Activated CD8-positive, alpha-beta memory T cell treated with anti-CD3 and anti-CD28 coated beads, Interleukin-2, amount 50 U/mL, for 24 hours (primary cell): ENCODE results near the gene COL19A1.

Experiments
- DNase-seq: peaks from one replicate; pipeline ENCODE4 v3.0.0-alpha.2; 2020; ENCODE audit errors: extremely low read depth

Gene COL19A1

DNA sequence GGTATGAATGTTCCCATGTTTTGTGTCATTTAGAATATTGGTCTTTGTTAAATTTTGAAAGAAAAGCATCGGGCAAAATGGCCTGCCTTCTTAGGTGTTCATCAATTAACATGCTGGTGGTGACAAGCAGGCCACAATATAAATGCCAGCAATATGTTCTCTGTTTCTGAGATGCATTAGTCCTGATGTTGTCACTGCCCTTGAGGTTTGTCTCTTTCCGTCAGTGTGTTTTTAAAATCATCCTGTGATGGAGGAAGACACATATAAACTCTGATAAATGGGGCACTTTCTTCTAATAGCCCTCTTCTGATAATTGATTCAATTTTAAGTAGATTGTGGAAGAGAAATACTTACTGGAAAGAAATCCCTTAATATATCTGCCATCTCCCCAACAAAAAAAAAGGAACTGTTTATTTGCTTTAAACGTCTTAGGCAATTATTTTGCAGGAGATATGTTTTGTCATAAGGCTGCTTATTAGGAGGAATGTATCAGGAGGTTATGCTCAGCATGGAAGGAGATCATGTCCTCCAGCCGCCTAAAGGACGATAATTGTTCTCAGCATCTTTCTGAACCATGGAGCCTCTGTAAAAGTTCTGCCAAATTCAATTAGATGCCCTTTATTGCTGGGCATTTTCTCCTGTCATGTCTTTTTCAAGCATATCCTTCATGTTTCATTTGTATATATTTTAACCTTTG lies 302.5 kb downstream of the COL19A1 start:
- no peak for DNase-seq

DNA sequence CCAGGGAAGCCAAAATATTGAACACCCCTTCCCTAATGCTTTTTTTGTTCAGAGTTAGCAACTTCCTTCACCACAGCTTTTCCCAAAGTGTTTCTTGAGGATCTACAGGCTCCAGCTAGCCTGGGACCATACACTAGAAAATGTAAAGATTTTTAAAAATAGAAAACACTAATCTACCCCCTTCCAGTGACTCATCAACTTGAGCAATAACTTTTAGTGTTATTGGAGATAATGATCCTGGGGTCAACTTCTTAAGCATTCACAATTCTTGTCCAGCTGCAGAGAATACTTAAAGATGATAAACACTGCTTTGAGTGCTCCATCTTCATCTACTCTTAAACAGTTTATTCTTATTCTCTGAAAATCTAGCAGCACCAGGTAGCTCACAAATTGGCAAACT lies 304.9 kb downstream of the COL19A1 start:
- DNase-seq = no peak

DNA sequence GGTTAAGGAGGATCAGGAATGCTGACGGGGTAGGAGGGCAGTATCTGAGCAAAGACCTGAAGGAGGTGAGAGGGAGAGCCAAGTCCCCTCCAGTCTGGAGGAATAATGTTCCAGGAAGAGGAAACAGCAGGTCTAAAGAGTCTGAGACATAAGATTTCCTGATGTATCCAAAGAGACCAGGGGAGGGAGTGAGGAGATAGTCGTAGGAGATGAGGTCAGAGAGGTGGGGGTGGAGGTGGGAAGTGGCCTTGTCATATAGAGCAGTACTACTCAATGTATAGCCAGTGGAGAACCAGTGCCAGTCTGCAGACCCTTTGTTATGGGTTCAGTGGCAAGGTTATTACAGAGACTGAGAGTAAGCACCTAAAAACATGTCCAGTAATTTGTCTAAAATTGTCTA lies 305.9 kb downstream of the COL19A1 start:
- no peak for DNase-seq

- DNase-seq = no peak
Observed at GRCh38 chr6:70175770-70176169, 309.4 kb downstream of the COL19A1 start.

DNA sequence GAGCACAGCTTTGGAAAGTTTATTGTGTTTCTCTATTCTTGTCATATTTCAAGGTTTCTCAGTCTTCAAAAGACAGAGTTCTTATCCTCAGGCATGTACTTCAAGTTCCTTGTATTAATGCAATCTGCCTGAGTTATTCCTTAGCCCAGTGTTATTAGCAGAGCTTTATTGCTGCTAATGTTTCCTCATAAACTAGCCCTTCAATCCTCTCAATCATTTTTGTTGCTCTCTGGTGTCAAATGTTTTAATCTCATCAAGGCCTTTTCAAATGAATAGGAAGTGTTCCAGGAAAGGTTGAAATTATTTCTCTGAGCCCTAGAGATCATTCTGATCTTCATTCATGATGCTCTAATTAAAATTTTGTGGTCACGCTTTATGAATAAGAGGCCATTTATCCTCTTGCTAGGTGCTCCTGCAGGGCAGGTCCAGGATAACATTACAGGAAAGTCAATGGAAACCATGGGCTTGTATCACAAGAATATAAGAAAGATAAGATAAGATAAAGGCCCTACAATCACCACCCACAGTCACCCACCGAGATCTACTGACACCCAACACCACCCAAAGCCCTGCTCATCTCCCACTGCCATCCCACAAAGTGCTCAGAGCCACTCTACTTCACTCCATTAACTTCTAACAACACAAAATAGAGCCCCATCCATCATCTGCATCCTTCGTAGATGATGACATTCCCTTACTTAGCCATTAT lies 310.6 kb downstream of the COL19A1 start:
- DNase-seq = no peak

DNA sequence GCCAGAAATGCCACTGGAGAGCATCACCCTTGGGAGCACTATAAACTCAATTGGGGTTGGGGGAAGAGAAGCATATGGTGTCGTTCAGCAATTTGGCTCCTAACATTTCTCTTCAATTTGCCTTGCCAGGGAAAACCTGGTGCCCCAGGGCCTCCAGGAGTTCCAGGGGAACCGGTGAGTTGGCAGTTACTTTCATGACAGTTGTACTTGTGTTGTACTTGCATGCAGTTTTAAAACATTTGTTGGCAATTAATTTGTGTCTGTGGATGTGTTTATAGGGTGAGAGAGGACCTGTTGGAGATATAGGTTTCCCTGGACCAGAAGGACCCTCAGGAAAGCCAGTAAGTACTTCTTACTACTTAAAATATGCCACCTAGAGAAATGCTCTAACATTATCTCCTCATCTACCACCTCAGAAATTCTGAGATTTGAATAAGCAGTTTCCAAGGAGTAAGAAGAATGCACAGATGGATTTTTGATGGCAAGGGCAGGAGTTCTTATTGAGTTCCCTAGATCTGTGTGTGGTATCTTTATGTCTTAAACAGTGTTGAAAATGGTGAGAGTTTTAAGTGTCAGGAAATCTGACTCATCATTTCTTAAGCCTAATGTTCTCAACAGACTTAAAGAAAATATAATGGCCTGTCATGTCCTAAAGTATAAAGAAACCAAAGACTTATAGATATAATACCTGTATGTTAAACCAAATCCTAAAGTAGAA lies 314.0 kb downstream of the COL19A1 start:
- no peak for DNase-seq

GRCh38 chr6:70180901-70181599 lies 314.7 kb downstream of the COL19A1 start:
- DNase-seq = no peak

- no peak for DNase-seq
Observed at GRCh38 chr6:70183538-70183937, 317.2 kb downstream of the COL19A1 start.

GRCh38 chr6:70184723-70185122 lies 318.4 kb downstream of the COL19A1 start:
- no peak for DNase-seq

DNA sequence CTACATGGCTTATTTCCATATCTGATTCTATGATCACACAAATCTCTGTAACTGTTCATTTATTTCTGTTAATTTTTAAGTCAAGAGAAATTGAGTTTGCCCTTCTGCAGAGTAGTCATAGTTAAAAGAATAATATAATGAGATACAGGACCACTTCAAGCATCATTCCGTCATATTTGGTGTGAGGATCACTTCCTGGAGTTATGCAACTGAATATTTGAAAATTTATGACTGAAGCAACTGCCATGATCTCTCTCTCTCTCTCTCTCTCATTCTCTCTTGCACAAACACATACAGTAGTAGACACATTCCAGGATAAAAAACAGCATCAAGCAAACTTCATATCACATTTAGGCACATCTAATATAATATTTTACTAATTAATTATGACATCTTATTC lies 320.1 kb downstream of the COL19A1 start:
- no peak for DNase-seq

GRCh38 chr6:70188202-70188601 lies 321.8 kb downstream of the COL19A1 start:
- DNase-seq = no peak

- DNase-seq = no peak
Observed at GRCh38 chr6:70194421-70194820, 328.1 kb downstream of the COL19A1 start.

GRCh38 chr6:70196531-70196930 lies 330.2 kb downstream of the COL19A1 start:
- DNase-seq = no peak

- no peak for DNase-seq
Observed at GRCh38 chr6:70198785-70199184, 332.4 kb downstream of the COL19A1 start.

DNA sequence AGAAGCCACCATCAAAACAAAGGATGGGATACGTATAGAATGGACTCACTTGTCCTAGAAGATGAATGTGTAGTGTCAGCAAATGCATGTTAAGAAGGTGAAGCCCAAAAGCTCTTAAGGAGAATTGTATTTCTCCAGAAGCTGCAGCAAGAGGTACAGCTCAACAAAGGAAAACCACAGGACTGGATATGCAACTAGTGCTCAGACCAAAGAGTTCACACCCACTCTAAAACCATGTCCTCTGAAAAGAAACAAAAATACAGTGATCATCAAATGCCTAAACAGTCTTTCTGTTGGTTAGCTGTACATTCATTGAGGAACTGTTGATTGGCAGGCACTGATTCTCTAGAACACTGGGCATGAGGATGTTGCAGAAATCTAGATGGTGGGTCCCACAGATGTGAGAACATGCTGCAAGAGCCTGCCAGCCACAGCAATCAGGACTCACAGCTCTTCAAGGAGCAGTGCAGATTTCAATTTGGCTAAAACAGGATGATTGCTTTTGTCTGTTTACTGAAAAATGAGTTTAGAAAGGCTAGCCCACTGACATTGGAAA lies 342.0 kb downstream of the COL19A1 start:
- DNase-seq = no peak

- DNase-seq = no peak
Observed at GRCh38 chr6:70210462-70210861, 344.1 kb downstream of the COL19A1 start.

GRCh38 chr6:70215460-70216108 lies 349.2 kb downstream of the COL19A1 start:
- no peak for DNase-seq

DNA sequence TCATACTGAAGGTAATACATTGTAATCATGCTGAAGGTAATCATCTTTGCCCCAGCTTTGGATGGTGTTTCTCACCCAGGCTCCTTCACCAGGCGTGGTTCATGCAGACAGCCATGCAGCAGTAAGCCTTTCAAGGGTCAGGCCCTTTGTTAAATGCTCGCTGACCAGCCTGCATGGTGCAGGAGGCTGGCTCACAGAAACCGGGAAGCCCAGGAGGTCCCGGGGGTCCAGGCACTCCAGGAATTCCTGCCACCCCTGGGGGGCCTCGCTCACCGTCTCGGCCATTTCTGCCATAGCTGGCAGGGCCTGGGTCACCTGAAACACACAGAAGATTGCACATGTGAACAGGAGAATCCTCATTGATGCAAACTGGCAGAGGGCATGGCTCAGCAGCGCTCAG lies 350.4 kb downstream of the COL19A1 start:
- no peak for DNase-seq

DNA sequence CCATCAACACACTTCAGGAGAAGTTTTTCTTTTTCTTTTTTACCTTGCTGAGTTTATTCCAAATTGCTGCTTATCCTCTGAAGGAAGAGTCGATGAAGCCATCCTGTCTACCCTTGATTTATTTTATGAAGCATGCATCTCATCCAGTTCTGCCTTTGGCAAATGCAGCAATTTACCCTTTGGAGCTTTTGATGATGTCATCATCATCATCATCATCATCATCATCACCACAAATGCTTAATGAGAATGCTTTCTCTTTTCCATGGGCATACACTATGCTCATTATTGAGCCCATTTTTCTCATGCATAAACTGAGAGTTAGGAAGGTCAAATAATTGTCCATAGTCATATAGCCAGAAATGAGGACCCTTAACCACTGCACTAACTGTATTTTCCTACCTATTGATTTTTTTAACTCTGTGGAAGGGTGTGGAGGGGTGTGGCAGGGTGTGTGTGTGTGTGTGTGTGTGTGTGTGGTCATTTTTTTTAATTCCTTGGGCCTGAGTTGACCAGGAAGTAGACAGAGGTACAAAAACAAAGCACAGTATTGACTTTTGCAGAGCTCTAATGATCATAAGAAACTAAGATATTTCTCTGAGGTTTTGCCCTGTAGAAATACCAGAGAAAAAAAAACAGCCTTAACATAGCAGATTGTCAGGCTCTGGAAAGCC lies 353.7 kb downstream of the COL19A1 start:
- DNase-seq = no peak

DNA sequence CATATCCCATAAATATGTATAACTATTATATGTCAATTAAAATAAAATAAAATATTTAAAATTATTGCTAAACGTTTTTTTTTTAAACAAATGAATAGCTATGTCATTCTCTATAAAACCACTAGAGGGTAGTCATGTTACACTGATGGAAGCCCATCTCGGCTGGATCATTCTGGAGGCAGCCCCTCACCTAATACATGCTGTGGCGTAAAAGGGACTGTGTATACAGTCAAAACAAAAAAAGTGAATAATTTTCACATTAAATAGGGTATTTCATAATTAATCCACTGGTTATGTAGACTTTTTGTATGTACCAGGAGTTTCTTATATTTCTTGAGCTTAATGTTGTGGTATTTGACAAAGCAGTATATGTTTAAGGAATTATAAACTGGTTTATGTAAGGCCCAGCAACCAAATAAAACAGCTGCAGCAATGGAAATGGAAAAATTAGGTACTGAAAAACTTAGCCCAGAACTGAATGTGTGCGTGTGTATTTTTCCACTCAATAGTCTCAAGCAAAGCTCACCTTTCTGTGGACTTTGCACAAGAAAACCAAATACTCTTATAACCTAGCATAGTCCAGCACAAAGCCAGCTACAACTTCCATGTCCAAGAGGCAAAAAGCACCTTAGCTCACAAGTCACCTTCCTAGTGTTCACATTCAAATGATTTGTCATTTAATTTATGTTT lies 354.8 kb downstream of the COL19A1 start:
- no peak for DNase-seq
